Peyer's patch (tissue), 4 donors: ENCODE results near the gene TMX1. TPM values are rescaled to one million over a fixed set of nuclear protein-coding genes. Genes with fewer than 3 reads are reported as not detected.
"Not testable (repeated sequence)": the region's sequence is repeated elsewhere in the genome, so short reads cannot be mapped to it uniquely, and the experiment has no call there.

Experiments
- DNase-seq, 3 donors: peaks; one replicate each; pipeline ENCODE4 v3.0.0-alpha.2; 2017 to 2019
- H3K27ac ChIP-seq, 4 donors: fragments of 200-600 bp; sonication (generic); one replicate each; pipeline ENCODE4 v1.5.1; 2016 to 2019
- H3K27me3 ChIP-seq, 2 donors: fragments of 200-600 bp; sonication (generic); one replicate each; pipeline ENCODE4 v1.5.1; 2019
- H3K36me3 ChIP-seq, 3 donors: fragments of 200-600 bp; sonication (generic); one replicate each; pipeline ENCODE4 v1.5.1; 2016 to 2019
- H3K4me1 ChIP-seq, 4 donors: fragments of 200-600 bp; sonication (generic); one replicate each; pipeline ENCODE4 v1.5.1; 2016 to 2019
- H3K4me3 ChIP-seq, 4 donors: fragments of 200-600 bp; sonication (generic); 1 replicate in 3 of 4; 2 replicates in 1 of 4; pipeline ENCODE4 v1.5.1; 2016 to 2019; ENCODE audit warnings: mild to moderate bottlenecking in 1 of 4
- H3K9me3 ChIP-seq, 4 donors: fragments of 200-600 bp; sonication (generic); one replicate each; pipeline ENCODE4 v1.5.1; 2016 to 2019; ENCODE audit warnings: mild to moderate bottlenecking in 1 of 4
- CTCF ChIP-seq, 6 experiments: fragments of 450-650 bp in 4 of 6; fragments of 200-600 bp in 2 of 6; sonication (generic) in 1 of 6; IDR thresholded peaks; one replicate each; pipeline ENCODE4 v1.5.1; 2017 to 2019; ENCODE audit warnings: antibody characterized with exemption in 6 of 6, mild to moderate bottlenecking in 3 of 6, moderate library complexity in 1 of 6
- POLR2A ChIP-seq, 2 donors: fragments of 450-650 bp; IDR thresholded peaks; one replicate each; pipeline ENCODE4 v1.5.1; 2017; ENCODE audit warnings: antibody characterized with exemption in 2 of 2, mild to moderate bottlenecking in 2 of 2, moderate library complexity in 2 of 2
- total RNA-seq, 4 donors: library from RNA; depleted of rRNA; stranded (reverse); fragments of >200 nt; gene quantifications; one replicate each; pipeline ENCODE4 v1.1.0, GENCODE V29; 2016

The TMX1 gene
- total RNA-seq, 4 donors from 2014 or later = 7.4 to 21.3 (median 16.1) TPM

- Histone ChIP-seq H3K27ac (no peak overlapping the region), H3K27me3 (no peaks in the 10 kb centered on the region), H3K9me3 (no peaks in the 10 kb centered on the region), H3K4me1 (no peaks in the 10 kb centered on the region), H3K36me3 (no peaks in the 10 kb centered on the region), H3K4me3 (no peak overlapping the region)
- no peak for TF ChIP-seq CTCF (IDR thresholded peaks at IDR 0.05)
- TF ChIP-seq POLR2A (IDR thresholded peaks at IDR 0.05) = no peak
- DNase-seq = no peak
Measured at GRCh38 chr14:51216602-51217001, 23.4 kb upstream of the TMX1 start.

- DNase-seq = no peak
- no peak for TF ChIP-seq POLR2A (IDR thresholded peaks at IDR 0.05)
- TF ChIP-seq CTCF (IDR thresholded peaks at IDR 0.05) = peak in 5 of 6 experiments; percentile 19 to 50 (median 41)
- H3K27ac ChIP-seq = no peak overlapping the region
- H3K27me3 ChIP-seq = no peaks in the 10 kb centered on the region
- no peak overlapping the region for H3K4me3 ChIP-seq
- H3K4me1 ChIP-seq = no peaks in the 10 kb centered on the region
- H3K36me3 ChIP-seq = no peaks in the 10 kb centered on the region
- no peaks in the 10 kb centered on the region for H3K9me3 ChIP-seq
Measured at GRCh38 chr14:51219473-51220448, 20.3 kb upstream of the TMX1 start.

- not testable (repeated sequence) for H3K4me3 ChIP-seq, H3K27ac ChIP-seq, DNase-seq
Measured at GRCh38 chr14:51223463-51223862, 16.6 kb upstream of the TMX1 start.

GRCh38 chr14:51224551-51224950, 15.5 kb upstream of the TMX1 start:
- no peaks in the 10 kb centered on the region for H3K9me3 ChIP-seq
- DNase-seq = no peak
- no peaks in the 10 kb centered on the region for H3K27me3 ChIP-seq
- H3K27ac ChIP-seq = no peak overlapping the region
- no peak overlapping the region for H3K4me3 ChIP-seq
- H3K36me3 ChIP-seq = no peaks in the 10 kb centered on the region
- H3K4me1 ChIP-seq = no peaks in the 10 kb centered on the region
- TF ChIP-seq POLR2A (IDR thresholded peaks at IDR 0.05) = no peak

More at GRCh38 chr14:51223463-51223862, 16.6 kb upstream of the TMX1 start:
- not testable (repeated sequence) for H3K36me3 ChIP-seq, H3K9me3 ChIP-seq, H3K27me3 ChIP-seq, H3K4me1 ChIP-seq

GRCh38 chr14:51225751-51226150, 14.3 kb upstream of the TMX1 start:
- no peak overlapping the region for H3K4me3 ChIP-seq
- H3K27me3 ChIP-seq = no peaks in the 10 kb centered on the region
- H3K27ac ChIP-seq = no peak overlapping the region
- H3K36me3 ChIP-seq = no peaks in the 10 kb centered on the region
- H3K4me1 ChIP-seq = no peaks in the 10 kb centered on the region
- no peak for DNase-seq
- no peaks in the 10 kb centered on the region for H3K9me3 ChIP-seq
- TF ChIP-seq POLR2A (IDR thresholded peaks at IDR 0.05) = no peak
- TF ChIP-seq CTCF (IDR thresholded peaks at IDR 0.05) = no peak

- no peak for TF ChIP-seq CTCF (IDR thresholded peaks at IDR 0.05)
- no peak for TF ChIP-seq POLR2A (IDR thresholded peaks at IDR 0.05)
- no peaks in the 10 kb centered on the region for H3K4me1 ChIP-seq
Measured at GRCh38 chr14:51228391-51228790, 11.7 kb upstream of the TMX1 start.

More at GRCh38 chr14:51228391-51228790, 11.7 kb upstream of the TMX1 start:
- Histone ChIP-seq H3K36me3 (no peaks in the 10 kb centered on the region), H3K9me3 (no peaks in the 10 kb centered on the region), H3K4me3 (no peak overlapping the region), H3K27me3 (no peaks in the 10 kb centered on the region), H3K27ac (no peak overlapping the region)
- DNase-seq = no peak
